Amniotic epithelial cell (primary cell): Measurements from ENCODE around the gene MRPS22.
"Not testable (repeated sequence)": the region's sequence is repeated elsewhere in the genome, so short reads cannot be mapped to it uniquely, and the experiment has no call there.

Experiments used
- DNase-seq: peaks from one replicate; pipeline ENCODE4 v3.0.0-alpha.2; 2010; ENCODE audit warnings: low read depth

The MRPS22 gene

DNA sequence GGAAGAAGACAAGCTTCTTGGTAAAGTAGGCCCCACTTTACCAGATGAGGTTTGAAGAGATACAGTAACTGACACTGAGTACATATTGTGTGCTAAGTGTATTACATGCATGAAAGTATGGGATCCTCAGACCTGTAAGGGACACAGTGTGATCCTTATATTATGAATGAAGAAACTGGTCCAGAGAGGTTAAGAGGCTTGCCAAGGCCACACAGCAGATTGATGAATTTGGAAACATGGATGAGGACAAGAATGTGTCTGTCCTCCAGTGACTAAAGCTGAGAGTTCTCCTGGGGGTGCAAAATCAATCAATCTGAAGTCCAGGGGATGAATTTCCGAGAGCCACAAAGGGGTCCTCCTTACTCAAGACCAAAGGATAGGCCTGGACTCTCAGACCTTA lies 31.4 kb upstream of the MRPS22 start:
- DNase-seq: no peak

DNA sequence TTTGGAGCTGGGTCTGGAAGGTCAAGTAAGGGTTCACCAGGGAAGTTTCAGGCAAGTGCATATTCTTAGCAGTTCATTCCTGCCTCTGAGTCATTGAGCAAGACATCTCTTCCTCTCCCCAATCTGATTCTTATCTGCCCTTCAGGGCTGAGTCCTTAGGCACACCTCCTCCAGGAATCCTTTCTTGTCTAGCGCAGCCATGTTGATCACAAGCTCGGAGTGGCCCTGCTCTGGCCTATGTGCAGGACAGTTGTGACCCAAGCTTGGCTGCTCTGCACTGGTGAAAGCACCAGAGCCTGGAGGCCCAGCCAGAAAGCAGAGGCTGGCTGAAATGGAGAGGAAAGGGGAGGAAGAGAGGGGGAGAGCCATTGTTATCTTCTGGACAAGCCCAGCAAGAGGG lies 30.9 kb upstream of the MRPS22 start:
- peak; percentile 91 for DNase-seq

DNA sequence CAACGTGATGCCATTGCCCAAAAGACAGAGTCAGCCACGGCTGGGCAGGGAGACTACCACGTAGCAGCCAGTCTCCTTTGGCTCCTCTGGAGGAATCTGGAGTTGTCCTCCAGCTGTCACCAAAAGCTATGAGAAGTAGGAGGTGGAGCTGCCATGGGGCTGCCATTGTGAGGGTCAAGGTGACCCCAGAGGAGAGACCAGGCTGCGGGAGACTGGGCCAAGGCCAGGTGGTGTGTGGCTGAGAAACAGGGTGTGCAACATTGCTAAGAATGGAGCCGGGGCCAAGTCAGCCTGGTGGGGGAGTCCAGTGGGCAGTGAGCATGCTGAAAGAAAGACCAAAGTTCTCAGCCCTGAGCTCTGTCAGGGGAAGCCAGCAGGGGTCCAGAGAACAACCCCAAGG lies 29.9 kb upstream of the MRPS22 start:
- no peak for DNase-seq

DNA sequence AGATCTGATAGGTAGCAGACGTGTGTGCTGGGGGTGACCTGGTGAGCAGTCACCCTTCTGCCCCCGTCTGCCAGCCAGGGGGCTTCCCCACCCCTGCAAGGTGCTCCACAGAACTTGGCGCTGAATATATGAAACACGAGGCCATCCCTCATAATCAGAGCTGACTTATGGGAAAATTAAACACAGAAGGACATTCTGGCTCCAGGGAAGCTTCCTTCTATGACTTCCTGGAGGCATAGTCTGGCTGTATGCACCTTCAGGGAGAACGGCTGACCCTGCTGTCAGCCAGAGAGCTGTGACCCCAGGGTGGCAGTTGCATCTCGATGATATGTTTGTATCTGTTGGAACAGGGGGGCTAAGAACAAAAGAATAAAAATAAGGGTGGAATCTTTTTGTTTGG lies 26.6 kb upstream of the MRPS22 start:
- no peak for DNase-seq

DNA sequence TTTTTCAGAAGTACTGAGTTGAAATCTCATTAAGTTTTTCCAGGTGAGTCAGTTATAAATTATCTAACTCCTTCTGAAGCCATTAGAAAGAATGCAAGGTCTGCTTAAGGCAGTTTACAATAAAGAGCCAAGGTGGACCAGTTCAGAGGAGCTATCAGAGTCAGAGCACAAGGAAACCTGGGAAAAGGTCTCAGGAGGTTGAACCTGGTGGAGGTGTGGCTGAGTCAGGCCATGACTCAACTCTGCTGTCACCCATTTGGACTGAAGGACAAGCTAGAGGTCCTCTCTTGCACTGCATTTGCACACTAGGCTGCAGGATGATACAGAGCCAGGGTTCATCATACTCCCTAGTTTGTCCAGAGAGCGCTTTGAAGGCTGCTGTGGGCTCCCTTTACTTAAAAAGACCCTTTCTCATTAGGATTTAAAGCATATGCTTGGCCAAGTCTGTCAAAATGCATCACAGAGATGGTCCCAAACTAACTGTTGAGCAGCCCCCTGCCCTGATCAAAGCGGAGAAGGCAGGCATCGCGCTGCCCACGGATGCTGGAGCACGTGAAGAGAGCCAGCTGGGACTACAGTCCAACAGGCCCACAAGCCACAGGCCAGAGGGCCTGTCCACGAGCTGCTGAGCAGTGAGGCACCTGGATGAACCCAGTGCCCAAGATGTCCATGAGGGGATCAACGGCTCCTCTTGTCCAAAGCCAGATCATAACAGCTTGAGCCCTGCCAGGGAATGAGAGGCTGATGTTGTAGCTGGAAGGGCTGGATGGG lies 26.0 kb upstream of the MRPS22 start:
- no peak for DNase-seq

DNA sequence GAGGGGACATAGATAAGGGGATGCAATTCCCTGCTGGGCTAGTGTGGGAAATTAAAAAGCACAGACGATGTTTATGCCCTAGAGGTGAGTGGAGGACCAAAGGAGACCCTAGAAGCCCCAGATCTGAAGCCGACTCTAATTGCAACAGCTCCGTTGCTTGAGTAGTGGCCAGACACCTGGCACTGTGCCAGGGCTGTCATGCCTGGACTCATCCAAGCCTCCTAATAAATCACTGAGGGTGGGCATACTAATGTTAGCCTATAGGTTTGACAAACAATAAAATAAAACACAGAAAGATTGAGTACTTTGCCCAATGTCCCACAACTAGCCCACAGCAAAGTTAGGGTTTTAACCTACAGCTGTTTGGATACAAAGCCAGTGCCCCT lies 25.4 kb upstream of the MRPS22 start:
- no peak for DNase-seq

DNA sequence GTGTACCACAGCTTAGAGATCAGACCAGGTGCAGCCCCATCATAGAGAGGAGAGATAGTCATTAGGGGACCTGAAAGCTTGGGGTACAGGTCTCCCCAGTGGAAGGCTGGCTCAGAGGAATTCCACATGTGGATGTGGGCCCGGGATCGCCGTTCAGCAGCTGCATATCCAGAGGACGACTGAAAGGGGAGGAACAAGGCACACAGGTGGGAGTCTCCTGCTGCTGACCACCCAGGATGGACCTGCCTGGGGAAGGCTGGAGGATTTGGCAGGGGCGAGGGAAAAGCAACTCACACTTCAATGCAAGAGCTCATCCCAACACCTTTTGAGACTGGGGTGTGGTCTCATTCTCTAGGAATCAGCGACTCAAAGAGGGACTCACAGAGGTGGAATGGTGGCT lies 25.0 kb upstream of the MRPS22 start:
- DNase-seq: no peak

DNA sequence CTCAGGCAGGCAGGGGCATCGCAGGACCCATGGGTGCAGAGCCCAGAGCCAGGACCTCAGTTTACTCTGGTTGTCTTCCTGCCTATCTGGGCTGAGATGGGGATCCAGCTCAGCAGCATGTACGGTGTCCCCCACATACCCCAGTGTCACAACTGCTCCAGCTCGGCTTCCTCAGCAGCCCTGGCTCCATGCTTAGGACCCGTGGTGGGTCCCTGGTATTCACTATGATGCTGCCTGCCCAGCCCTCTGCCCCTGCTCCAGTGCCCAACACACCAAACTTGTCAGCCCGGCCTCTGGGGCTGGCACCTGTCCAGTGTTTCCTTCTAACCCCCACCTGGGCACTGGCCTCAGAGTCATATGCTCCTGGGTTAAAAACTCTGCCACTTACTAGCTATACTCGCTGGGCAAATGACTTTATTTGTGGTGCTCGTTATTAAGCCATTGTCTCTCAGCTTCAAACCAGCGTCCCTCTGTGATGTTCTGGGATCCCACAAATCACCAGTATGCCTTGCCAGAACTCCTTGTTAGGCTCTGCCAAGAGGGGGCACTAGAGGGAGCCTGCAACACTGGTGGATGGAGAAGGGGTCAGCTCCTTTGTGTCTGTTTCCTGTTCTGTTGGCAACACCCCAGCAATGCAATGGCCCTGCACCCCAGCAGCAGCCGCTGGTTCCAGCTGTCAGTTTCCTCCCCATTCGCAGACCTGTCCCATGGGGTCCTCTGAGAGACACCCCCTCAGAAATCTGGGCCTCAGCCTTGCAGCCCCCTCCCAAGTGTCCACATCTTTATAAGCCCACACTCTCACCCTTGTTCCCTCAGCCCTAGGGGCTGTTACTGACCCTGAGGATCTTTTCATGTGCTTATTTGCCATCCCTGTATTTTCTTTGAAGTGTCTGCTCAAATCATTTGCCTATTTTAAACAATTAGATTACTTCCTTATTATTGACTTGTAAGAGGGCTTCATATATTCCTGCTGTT lies 24.1 kb upstream of the MRPS22 start:
- DNase-seq: no peak

DNA sequence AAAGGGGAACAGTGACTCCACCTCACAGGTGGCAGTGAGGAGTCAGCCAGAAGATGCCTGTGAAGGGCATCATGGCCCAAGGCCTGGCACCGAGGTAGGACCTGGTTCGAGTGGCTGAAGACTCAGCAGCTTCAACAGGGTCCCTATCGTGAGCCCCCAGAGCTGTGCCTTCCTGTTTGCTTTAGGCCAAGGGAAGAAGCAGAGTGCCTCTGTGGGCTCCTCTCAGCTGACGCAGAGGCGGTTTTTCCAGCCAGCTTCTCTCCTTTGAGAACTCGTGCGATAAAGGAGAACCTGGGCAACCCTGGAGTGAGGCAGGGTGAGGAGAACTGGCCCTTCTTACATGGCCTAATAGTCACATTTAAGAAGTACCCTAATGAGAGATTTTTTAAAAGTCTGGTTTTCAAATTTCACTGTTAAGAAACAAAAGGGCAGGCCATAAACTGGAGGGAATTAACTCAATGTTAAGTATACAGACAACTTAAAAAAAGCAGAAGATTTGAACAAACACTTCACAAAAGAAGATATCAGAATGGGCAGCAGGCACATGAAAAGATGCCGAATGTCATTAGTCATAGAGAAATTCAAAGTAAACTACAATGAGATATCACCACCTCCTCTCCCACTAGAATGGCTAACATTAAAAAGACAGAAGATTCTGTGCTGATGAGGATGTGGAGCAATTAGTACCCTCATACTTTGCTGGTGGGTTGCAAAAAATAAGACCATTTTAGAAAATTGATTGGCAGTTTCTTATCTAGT lies 23.1 kb upstream of the MRPS22 start:
- no peak for DNase-seq

DNA sequence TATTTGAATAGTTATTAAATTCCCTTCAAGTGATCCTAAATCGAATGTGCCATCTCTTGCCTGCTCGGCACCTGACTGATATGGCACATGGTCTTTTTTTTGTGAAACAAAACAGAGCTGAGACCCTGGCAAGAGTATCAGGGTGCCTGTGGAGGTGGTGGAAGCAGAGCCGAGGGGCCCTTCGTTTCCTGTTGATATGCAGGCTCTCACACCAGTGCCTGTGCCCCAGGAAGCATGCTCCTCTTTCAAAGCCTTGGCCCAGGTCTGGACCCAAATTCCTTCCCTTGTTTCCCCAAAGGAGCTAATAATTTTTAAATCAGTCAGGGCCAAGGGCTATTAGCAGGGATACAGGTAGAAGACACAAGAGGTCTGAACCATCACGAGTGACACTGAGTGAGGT lies 21.5 kb upstream of the MRPS22 start:
- DNase-seq: no peak

DNA sequence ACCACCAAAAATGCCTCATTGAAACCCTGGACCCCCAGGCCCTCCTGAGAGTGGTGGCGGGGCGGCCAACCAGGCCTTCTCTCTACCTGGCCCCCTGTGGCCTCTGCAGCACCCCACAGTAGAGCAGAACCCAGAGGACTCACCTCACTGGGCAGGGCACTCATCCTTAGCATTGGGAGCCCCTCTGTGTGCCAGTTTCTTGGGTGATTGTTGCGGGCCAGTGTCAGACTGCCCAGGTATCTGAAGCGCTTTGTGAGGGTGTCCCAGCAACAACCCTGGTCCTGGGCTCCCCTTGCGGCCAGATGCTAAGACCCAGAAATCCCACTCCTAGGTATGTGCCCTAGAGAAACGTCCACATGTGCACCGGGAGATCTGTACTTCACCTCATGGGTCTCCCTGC lies 20.7 kb upstream of the MRPS22 start:
- DNase-seq: no peak

DNA sequence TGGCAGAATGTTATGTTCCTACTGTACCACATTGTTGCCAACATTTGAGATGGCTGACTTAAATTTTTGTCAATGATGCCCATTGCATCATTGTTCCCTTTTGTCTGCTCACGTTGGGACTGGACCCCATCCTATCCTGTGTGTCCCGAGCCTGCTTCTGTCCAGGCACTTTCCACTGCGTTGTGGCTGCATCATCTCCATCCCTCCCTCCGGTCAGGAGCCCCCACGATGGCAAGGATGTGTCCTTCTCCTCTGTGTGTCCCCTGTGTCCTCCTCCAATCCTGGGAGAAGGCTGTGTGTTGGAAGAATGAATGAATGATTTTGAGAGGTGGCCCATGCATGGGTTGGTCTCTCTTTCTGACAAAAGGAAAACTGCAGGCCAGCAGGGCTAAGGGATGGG lies 19.4 kb upstream of the MRPS22 start:
- no peak for DNase-seq

DNA sequence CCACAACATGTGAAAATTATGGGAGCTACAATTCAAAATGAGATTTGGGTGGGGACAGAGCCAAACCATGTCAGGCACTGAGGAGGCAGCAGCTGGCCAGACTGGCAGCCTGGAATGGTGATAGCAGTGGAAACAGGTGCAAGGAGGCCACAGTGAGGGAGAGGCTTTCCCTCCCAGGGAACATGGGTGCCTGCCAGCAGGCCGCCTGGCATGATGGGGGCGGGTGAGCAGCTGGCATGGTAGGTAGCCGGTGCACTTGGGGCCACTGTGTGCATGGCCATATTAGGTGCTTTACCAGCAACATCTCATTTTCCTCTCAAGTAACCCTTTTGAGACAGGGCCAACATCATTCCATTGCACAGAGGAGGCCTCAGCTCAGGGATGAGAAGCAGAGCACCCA lies 18.3 kb upstream of the MRPS22 start:
- no peak for DNase-seq

DNA sequence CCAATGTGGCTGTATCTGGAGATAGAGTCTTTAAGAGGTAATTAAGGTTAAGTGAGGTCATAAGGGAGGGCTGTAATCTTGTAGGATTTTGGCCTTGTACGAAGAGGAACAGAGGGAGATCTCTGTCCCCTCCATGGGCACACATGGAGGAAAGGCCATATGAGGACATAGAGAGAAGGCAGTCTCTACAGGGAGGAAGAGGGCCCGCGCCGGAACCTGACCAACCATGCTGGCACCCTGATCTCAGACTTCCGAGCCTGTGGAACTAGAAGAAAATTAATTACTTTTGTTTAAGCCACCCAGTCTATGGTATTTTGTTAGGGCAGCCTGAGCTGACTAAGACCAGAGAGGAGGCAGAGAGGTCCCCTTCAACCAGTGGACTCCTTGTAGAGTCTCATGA lies 17.7 kb upstream of the MRPS22 start:
- no peak for DNase-seq

DNA sequence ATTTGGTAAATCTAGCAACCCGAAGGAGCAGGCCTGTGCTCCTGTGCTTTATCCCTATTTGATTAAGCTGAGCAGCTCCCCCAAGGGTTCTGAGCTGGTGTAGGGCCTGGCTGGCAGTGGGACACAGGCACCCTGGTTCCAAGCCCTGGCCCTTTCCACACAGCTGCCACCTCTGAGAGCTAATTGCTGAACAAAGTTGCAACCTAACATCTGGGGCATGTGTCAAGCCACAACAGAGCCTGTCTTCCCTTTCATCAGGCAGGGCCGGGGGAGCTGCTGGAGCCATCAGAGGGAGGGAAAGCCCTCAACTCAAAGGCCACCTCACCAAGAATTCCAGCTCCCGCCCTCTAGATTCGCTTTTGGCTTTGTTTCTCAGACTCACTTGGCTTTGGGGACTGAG lies 17.1 kb upstream of the MRPS22 start:
- DNase-seq: no peak

DNA sequence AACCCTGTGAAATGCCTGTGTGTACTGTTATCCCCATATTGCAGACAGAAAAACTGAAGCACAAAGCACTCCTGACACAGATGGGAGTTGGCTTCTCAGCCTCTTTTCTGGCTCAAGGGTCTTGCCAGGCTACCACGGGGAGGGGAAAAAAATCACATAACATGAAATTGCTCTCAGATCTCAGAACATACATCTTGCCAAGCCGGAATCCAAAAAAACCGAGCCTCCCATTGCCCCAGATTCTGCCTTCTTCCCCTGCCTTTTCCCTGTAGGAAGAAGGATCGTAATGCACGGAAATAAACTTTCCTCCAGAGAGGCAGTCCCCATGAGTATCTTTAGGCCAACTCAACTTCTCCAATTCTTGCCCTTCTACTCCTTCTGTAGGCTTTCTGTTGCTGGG lies 16.6 kb upstream of the MRPS22 start:
- no peak for DNase-seq

DNA sequence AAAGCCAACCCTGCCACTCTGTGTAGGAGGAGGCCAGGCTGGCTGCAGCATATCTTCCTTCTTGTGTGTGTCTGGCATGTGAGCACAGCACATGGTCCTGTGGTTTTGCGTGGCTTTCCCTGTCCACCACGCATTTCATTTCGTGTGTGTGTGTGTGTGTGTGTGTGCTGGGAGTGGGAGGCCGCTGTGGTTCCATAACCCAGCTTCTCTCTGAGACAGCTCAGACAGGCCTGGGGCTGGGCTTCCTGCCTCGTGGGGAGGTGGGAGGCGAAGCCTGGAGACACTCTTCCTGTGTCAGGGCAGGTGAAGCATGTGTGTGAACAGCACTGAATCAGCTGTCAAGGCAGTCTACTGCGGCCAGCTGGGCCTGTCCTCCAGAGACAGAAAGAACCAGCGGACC lies 16.0 kb upstream of the MRPS22 start:
- peak; percentile 48 for DNase-seq

DNA sequence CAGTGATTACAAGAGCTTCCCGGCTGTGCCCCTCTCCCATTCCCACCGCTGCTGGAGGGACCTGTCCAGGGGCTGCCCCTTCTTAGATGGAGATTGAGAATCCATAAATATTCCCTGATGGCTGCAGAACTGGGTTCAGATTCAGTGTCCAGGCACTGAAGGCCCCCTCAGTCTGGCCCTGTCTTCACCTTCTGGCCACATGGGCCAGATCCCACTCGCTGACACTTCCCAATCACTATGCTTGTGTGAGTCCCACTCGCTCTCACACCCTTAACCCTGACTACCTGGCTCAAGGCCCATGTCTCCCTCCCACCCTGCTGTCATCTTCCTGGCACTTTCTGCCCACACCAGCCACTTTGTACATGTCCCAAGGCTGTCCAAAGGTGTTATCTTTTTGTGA lies 15.5 kb upstream of the MRPS22 start:
- DNase-seq: no peak

DNA sequence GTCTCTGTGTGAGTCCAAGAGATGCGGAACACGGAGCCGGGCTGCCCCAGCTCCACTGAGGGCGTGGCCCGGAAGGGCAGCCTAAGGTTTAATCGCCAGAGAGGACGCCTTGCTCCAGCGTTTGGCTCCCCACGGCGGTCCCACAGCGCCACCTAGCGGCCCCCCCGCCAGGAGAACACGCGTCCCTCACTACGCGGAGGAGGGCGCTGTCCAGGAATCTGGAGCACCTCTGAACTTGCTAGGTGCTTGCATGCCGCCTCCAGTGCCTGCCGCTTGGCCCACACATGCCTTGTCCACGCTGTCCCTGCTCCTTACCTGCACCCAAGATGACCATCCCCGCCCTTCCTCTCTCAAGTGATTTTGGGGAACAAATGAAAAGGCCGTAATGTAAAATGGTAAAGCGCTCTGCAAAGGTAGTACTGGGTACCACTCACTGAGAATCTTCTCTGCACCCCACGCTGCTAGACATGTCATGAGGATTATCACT lies 14.4 kb upstream of the MRPS22 start:
- peak; percentile 69 for DNase-seq

DNA sequence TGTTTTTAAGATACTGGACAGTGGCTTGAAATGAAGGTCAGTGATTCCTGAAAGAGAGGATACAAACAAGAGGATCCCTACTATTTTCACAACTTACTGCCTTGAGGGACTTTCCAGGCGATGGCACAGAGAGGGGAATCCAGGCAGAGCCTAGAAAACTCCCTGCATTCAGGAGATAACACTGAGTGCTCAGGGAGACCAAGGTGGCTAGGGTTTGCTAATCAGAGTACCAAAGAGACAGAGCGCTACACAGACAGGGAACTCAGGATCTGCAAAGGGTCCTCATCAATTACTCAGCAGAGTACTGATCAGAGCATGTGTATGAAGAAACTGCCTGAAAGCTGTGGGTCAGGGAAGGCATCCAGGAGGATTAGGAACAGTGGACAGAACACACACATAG lies 11.7 kb upstream of the MRPS22 start:
- no peak for DNase-seq

DNA sequence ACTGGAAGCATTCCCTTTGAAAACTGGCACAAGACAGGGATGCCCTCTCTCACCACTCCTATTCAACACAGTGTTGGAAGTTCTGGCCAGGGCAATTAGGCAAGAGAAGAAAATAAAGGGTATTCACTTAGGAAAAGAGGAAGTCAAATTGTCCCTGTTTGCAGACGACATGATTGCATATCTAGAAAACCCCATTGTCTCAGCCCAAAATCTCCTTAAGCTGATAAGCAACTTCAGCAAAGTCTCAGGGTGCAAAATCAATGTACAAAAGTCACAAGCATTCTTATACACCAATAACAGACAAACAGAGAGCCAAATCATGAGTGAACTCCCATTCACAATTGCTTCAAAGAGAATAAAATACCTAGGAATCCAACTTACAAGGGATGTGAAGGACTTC lies 9.1 kb upstream of the MRPS22 start:
- not testable (repeated sequence) for DNase-seq

DNA sequence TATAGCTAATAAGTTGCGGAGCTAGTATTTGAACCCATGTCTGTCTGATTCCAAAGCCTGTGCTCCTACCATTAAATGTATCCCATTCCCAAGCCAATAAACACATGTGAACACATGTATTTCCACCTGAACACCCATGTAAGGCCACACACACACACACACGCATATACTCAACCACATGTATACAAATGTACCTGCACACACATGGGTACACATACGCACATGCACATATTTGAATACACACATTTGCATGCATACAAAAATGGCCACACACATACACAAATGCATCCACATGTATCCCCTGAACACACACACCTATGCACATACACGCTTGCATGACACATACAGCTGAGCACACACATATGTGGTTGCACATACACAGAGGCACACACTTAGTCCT lies 5.4 kb upstream of the MRPS22 start:
- no peak for DNase-seq
